Left lobe of liver (tissue), 2 donors: Measurements from ENCODE around the gene TMLHE. TPM values are rescaled to one million over a fixed set of nuclear protein-coding genes. Genes with fewer than 3 reads are reported as not detected.
"Not testable (repeated sequence)": the region's sequence is repeated elsewhere in the genome, so short reads cannot be mapped to it uniquely, and the experiment has no call there.

Source experiments
- ATAC-seq: fragments of 200-7000 bp; cut with Tn5 transposase; one replicate; pipeline ENCODE4 v1.9.1; 2020; ENCODE audit warnings: mild to moderate bottlenecking, moderate library complexity
- DNase-seq: peaks from one replicate; pipeline ENCODE4 v3.0.0-alpha.2; 2020; ENCODE audit warnings: low spot score
- total RNA-seq: library from RNA; stranded (reverse); gene quantifications from one replicate; pipeline ENCODE4 v1.2.1, GENCODE V29; 2021
- donor health status: DM: no; HTN: no; CAD: no; lungs with moderate emphysema.
- donor health status: DM: no; HTN: yes; CAD: no.

TMLHE gene, protein sequence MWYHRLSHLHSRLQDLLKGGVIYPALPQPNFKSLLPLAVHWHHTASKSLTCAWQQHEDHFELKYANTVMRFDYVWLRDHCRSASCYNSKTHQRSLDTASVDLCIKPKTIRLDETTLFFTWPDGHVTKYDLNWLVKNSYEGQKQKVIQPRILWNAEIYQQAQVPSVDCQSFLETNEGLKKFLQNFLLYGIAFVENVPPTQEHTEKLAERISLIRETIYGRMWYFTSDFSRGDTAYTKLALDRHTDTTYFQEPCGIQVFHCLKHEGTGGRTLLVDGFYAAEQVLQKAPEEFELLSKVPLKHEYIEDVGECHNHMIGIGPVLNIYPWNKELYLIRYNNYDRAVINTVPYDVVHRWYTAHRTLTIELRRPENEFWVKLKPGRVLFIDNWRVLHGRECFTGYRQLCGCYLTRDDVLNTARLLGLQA
- 16.1 TPM for total RNA-seq

DNA sequence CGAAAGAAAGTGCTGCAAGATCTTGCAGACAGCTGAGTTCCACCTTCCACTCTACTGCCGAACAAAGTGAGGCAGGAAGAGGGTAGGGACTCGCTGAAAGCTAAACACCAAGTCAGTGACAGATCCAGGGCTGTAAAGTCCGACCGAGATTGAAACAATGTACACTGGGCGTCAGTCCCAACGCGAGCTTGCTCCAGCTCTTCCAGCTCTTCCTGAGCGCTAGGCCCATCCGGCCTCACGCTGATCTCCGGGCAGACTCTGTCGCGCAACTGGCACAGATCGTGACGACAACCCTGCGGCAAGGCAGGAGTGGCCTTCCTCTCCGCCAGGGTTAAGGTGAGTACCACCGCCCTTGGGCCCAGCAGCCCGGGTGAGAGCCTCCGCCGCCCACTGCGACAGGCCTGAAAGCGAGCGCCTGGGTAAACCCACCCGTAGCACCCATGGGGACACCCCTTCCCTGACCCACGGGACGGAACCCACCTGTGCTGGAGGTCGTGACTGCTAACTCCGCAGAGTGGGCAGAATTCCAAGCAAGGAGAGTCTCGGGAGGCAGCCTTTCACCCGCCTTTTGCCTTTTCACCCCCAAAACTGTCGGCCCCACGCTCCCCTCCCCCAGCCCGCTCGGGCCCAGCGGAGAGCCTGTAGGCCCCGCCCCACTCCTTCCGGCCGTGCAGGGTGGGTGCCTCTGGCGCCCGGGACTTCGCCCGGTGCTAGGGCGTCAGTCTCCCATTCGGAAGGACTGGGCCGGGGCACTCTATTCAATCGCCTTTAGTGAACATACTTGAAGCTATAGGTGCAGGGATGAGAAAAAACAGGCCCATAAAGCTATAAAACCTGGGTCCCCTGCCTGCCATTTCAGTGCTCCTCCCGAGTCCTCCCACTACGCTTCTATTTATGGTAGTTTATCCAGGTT lies at the start of gene TMLHE, which contains the start of gene SPRY3:
TMLHE (minus strand) TSS at position 641 of the 913 bp plus-strand sequence. CDS start 67,676 bp downstream, outside the sequence.
SPRY3 (plus strand) TSS at position 275 of the 913 bp plus-strand sequence.
- peak; percentile 77 for DNase-seq

GRCh38 chrX:155662282-155662681 lies 49.5 kb upstream of the TMLHE start:
- DNase-seq (no peak), ATAC-seq (peak; percentile 85)

More for the DNA sequence above, at the start of gene TMLHE, which contains the start of gene SPRY3:
- peak; percentile 97 for ATAC-seq

- no peak for DNase-seq
- no peak for ATAC-seq
These were observed 32.4 kb upstream of the TMLHE start for GRCh38 chrX:155645180-155645579.

DNA sequence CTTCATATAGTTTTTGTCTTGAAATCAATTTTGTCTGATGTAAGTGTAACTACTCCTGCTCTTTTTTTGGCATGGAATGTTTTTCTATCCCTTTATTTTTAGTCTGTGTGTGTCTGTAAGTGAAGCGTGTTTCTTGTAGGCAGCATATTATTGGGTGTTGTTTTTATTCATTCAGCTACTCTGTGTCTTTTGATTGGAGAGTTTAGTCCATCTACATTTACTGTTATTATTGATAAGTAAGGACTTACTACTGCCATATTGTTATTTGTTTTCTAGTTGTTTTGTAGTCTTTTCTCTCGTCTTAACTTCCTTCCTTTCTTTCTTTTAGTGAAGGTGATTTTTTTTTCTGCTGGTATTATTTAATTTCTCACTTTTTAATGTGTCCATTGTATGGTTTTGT lies 30.5 kb upstream of the TMLHE start:
- DNase-seq (no peak), ATAC-seq (no peak)

DNA sequence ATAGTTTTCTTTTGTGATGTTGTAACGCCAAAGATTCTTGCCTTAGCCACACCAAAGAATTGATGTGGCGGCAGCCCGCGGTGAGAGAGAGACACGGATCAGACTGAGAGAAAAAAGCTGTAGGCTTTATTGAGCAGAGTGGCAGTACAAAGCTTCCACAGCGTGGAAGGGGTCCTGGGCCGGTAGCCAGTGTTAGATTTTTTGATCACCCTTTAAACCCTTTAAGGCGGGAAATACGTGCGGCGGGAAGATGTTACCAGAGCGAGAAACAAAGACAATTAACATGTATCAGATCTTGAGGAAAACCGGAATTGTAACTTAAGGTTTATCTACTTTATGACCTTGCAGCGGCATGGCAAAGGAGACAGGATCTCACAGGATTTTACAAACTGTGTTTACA lies 28.6 kb upstream of the TMLHE start:
- ATAC-seq, DNase-seq: not testable (repeated sequence)

DNA sequence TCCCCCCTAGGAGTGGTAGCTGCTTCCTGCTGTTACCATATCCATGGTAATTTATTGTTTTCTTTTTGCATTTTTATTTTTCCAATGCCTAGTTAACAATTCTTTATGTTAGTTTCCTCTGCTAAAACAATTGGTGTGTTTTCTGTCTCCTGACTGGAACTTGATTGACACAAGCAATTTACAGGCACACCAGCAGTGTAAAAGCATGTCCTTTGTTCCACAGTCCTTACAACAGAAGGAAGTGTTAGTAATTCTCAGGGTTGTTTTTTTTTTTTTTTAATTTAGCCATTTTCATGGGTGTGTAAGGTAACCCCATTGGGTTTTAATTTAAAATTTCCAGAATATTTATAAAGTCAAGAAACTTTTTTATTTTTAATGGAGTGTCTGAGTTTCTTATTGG lies 25.0 kb upstream of the TMLHE start:
- DNase-seq (no peak), ATAC-seq (no peak)

DNA sequence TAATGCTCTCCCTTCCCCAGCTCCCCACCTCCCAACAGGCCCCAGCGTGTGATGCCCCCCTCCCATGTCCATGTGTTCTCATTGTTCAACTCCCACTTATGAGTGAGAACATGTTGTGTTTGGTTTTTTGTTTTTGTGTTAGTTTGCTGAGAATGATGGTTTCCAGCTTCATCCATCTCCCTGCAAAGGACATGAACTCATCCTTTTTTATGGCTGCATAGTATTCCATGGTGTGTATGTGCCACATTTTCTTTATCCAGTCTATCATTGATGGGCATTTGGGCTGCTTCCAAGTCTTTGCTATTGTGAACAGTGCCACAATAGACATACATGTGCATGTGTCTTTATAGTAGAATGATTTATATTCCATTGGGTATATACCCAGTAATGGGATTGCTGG lies 22.3 kb upstream of the TMLHE start:
- DNase-seq, ATAC-seq: not testable (repeated sequence)

- peak; percentile 93 for ATAC-seq
- no peak for DNase-seq
These were observed 19.8 kb upstream of the TMLHE start for GRCh38 chrX:155632431-155633100.

GRCh38 chrX:155620110-155620509 lies 7.4 kb upstream of the TMLHE start:
- ATAC-seq, DNase-seq: not testable (repeated sequence)

DNA sequence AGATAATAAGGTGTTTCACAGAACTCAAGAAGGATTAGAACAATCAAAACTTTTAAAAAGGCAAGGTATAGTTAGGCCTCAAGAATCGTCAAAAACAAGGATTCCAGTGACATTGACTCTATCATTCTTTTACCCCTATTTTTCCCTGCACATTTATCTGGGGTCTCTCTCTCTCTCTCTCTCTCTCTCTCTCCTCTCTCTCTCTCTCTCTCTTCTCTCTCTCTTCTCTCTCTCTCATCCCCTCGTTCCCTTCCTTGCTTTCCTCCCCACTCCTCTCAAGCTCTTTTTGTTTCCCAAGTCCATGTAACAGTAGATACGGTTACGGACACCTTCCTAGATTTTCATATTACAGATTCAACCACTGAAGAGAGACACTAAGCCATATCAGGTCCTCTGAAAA lies 3.2 kb upstream of the TMLHE start:
- DNase-seq (no peak), ATAC-seq (no peak)

GRCh38 chrX:155613927-155614559 lies 1.3 kb upstream of the TMLHE start:
- ATAC-seq (no peak), DNase-seq (no peak)

- ATAC-seq (no peak), DNase-seq (no peak)
These were observed 1.4 kb downstream of the TMLHE start for GRCh38 chrX:155611302-155611701.

DNA sequence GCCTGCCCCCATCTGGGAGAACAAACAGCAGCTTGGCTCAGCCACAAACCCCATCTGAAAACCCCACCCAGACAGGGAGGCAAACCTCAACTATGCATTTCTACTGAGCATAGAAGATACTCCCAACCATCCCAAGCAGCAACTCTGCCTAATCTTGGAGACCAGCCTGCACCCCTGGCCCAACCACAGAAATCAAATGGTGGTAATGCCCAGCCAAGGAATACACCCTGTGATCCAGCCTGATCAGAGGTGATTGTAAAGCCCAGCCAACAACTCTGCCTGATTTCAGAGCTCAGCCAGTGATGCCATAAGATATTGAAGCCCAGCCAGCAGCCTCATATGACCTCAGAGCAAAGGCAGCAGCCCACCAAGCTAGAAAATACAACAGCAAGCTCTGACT lies 19.8 kb downstream of the TMLHE start:
- ATAC-seq = no peak
- no peak for DNase-seq

- no peak for ATAC-seq
- no peak for DNase-seq
These were observed 20.4 kb downstream of the TMLHE start for GRCh38 chrX:155592331-155592730.

DNA sequence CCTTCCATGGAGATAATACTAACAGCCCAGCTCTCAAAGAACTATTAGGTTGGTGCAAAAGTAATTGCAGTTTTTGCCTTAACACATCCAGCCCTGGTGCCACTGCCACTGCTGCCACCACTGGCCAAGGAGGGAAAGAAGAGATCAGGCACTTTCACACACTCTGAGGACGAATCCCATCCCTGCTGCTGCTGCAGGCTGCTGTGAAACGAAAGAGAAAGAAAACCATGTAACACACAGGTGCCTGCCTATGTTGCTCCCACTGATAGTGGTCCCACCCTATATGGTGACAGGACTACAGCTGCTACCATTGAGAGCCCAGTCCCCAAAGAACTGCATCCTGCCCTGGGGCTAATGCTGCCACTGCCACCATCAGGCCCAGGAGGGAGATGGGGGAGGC lies 35.1 kb downstream of the TMLHE start:
- ATAC-seq = peak; percentile 31
- no peak for DNase-seq

DNA sequence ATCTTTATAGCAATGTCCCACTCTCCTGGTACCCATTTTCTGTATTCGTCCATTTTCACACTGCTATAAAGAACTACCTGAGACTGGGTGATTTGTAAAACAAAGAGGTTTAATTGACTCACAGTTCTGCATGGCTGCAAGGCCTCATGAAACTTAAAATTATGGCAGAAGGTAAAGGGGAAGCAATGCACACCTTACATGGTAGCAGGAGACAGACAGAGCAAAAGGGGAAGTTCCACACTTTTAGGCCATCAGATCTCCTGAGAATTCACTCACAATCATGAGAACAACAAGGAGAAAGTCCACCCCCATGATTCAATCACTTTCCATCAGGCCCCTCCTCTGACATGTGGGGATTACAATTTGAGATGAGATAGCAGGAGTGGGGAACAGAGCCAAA lies 49.7 kb downstream of the TMLHE start:
- DNase-seq (no peak), ATAC-seq (no peak)

DNA sequence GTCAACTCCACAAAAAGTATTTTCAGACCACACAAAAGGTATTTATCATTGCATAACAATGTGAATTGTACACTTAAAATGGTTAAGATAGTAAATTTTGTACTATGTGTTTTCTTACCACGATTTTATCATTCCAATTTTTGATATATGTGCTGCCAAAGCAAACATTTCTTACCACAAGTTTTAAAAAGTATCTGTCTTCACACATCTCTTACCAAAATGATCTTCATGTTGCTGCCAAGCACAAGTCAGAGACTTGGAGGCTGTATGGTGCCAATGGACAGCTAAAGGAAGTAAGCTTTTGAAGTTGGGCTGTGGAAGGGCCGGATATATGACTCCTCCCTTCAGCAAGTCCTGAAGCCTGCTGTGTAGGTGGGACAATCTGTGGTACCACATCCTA lies 67.9 kb downstream of the TMLHE start:
- ATAC-seq = no peak
- DNase-seq = no peak

DNA sequence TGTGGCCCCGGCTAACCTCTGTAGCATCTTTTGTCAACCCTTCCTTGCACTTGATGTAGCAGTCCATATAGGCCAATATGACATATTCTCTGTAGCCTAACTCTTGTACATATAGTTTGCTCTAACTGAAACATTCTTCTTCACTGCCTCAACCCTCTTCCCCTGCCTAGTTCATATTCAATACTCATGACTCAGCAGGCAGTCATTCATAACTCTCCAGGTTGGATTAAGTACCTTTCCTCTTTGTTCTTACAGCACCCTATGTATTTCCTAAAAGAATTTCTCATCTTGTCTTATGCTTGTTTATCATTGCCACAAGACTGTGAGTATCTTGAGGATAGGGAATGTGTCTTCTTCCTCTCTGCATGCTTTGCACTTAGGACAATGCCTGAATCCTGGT lies 76.9 kb downstream of the TMLHE start:
- DNase-seq (no peak), ATAC-seq (no peak)

GRCh38 chrX:155534800-155535199 lies 78.0 kb downstream of the TMLHE start:
- ATAC-seq (no peak), DNase-seq (no peak)

DNA sequence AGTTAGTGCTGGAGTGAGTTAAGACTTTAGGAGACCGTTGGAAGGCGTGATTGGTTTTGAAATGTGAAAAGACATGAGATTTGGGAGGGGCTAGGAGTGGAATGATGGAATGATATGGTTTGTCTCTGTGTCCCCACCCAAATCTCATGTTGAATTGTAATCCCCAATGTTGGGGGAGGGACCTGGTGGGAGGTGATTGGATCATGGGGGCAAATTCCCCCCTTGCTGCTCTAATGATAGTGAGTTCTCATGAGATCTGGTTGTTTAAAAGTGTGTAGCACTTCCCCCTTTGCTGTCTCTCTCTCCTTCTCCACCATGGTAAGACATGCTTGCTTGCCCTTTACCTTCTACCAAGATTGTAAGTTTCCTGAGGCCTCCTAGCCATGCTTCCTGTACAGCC lies 85.7 kb downstream of the TMLHE start:
- not testable (repeated sequence) for DNase-seq, ATAC-seq

DNA sequence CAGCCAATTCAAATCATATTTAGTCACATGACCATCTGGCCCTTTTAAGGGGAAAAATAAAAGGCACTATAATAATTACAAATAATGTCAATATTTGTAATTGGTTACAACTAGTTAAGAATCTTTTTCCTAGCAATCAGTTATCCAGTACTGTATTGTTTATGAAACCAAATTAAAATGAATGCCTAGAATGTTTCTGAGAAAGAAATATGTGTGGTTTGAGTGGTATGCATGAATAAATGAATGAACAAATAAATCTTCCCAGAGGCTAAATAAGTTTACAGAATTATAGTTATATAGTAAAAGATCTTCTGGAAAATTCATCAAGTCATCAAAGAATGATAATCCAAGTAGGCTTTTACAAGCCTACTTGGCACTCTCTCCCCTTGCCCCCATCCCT lies 98.5 kb downstream of the TMLHE start:
- ATAC-seq (no peak), DNase-seq (no peak)
